ENCODE results near the gene BHMT.

Gene BHMT

GRCh38 chr5:79105868-79106267 is 5.7 kb upstream of the BHMT start:
- H3K36me3 Mint-ChIP-seq, result no peaks in the 10 kb centered on the region
- no peak for ATAC-seq (replicated peaks)
- DNase-seq, result no peak
- H3K9me3 Mint-ChIP-seq, result peaks cover 0 to 5% of the 10 kb centered on the region in 2 donors
- H3K27me3 Mint-ChIP-seq, result peaks cover 45 to 62% of the 10 kb centered on the region in 2 donors
- H3K27ac Mint-ChIP-seq, result no peak overlapping the region
- no peak overlapping the region for H3K4me3 Mint-ChIP-seq
- H3K4me1 Mint-ChIP-seq, result no peaks in the 10 kb centered on the region

DNA sequence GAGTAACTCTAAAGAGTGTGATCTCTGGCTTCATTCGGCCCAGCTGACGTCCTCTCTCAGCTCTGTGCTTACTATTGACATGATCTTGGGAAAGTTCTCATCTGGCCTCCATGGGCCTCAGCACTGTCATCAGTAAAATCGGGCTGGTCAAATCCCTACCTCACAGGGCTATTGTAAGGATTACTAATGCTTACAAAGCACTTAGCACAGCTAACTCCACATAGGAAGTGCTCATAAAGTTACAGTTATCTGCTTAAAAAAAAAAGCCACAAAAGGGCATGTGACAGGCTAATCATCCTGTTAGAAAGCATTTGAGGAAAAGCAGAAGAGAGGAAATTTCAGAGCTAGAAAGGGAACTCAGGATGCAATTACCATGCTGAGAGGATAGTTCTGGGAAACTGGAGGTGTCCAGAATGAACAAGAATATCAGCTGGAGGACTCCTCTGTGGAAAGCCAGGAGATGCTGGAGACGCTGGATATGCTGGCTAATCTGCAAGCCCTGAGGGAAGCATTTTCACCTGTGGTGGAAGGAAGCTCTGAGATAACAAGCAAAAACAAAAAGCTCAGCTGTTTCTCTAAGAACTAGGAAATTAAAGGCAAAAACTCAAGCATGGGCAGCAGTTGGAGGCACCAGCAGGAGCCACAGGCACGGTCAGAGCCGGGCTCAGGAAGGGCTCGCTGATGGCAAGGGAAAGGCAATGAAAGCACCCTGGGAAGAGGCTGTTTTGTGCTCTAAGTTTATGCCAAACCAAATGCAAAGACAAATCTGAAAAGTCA is 4.4 kb upstream of the BHMT start:
- DNase-seq (no peak), ATAC-seq (replicated peaks) (no peak)
- Mint-ChIP-seq H3K27me3 (peaks cover 51 to 62% of the 10 kb centered on the region in 2 donors), H3K4me3 (no peak overlapping the region), H3K4me1 (peaks cover 3 to 6% of the 10 kb centered on the region in 2 donors), H3K9me3 (no peaks in the 10 kb centered on the region), H3K27ac (no peak overlapping the region), H3K36me3 (no peaks in the 10 kb centered on the region)

- peaks cover 4 to 8% of the 10 kb centered on the region in 2 donors for H3K4me1 Mint-ChIP-seq
- no peak overlapping the region for H3K4me3 Mint-ChIP-seq
- no peak for DNase-seq
- H3K27me3 Mint-ChIP-seq, result peaks cover 55 to 66% of the 10 kb centered on the region in 2 donors
- no peaks in the 10 kb centered on the region for H3K36me3 Mint-ChIP-seq
- no peak overlapping the region for H3K27ac Mint-ChIP-seq
- no peaks in the 10 kb centered on the region for H3K9me3 Mint-ChIP-seq
- no peak for ATAC-seq (replicated peaks)
Observed at GRCh38 chr5:79108086-79108485, 3.5 kb upstream of the BHMT start.

DNA sequence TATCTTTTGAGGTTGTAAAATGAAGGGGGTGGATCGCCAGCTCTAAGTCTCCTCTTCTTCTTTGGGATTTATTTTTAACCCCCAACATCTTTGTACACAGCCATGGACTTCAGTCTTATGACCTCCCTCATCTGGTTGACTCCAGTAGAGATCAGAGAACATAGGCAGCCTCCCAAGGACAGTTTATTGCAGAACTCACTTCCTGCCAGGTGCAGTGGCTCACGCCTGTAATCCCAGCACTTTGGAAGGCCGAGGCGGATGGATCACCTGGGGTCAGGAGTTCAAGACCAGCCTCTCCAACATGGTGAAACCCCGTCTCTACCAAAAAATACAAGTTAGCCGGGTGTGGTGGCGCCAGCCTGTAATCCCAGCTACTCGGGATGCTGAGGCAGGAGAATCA is 2.8 kb upstream of the BHMT start:
- H3K27ac Mint-ChIP-seq, result no peak overlapping the region
- no peaks in the 10 kb centered on the region for H3K36me3 Mint-ChIP-seq
- DNase-seq, result no peak
- H3K9me3 Mint-ChIP-seq, result no peaks in the 10 kb centered on the region
- no peak overlapping the region for H3K4me3 Mint-ChIP-seq
- peaks cover 4 to 8% of the 10 kb centered on the region in 2 donors for H3K4me1 Mint-ChIP-seq
- peaks cover 55 to 66% of the 10 kb centered on the region in 2 donors for H3K27me3 Mint-ChIP-seq
- ATAC-seq (replicated peaks), result no peak

GRCh38 chr5:79109527-79110492 is 1.8 kb upstream of the BHMT start:
- Mint-ChIP-seq H3K36me3 (no peaks in the 10 kb centered on the region), H3K27ac (no peak overlapping the region), H3K4me1 (peaks cover 4 to 8% of the 10 kb centered on the region in 2 donors), H3K9me3 (no peaks in the 10 kb centered on the region), H3K4me3 (no peak overlapping the region), H3K27me3 (peaks cover 50 to 66% of the 10 kb centered on the region in 2 donors)
- DNase-seq (no peak), ATAC-seq (replicated peaks) (peak; percentile 58 to 69)

DNA sequence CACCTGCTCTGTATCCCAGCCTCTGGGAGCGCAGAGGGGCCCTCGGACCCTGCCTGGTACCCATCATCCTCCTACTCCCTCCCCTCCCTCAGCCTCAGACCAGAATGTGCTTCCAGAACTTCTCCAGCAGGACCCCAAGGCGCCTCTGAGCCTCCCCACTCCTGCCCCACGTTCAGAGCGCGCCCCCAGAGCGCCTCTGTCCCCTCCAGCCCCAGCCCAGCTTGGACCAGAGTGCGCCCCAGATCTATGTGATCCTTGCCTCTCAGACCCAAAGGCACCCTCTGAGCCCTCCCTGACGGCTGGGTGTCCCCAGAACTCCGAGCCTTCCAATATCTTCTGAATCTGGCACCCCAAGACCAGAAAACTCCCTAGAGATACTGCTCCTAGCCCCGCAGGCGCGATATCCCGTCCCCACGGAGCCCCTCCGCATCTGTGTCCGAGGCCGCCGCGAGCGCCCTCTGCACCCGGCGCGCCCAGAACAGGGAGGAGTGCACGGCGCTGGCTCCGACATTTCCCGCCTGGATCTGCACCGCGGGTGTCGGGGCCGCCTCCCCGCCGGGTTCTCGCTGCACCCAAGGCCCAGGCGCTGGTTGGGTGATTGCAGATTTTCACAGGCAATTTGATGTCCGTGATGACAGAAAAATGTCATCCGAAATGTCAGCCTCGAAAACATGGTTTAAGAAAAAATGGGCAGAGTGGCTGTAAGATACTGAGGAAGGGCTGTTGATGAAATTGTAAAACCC is 522 bp downstream of the BHMT start:
- Mint-ChIP-seq H3K36me3 (no peaks in the 10 kb centered on the region), H3K9me3 (no peaks in the 10 kb centered on the region), H3K27me3 (peaks cover 43 to 53% of the 10 kb centered on the region in 2 donors), H3K4me3 (no peak overlapping the region), H3K4me1 (peaks cover 4 to 8% of the 10 kb centered on the region in 2 donors), H3K27ac (no peak overlapping the region)
- DNase-seq, result no peak
- no peak for ATAC-seq (replicated peaks)

- ATAC-seq (replicated peaks) (no peak), DNase-seq (no peak)
- Mint-ChIP-seq H3K27ac (no peak overlapping the region), H3K4me1 (peaks cover 4 to 8% of the 10 kb centered on the region in 2 donors), H3K27me3 (peaks cover 39 to 47% of the 10 kb centered on the region in 2 donors), H3K9me3 (no peaks in the 10 kb centered on the region), H3K36me3 (no peaks in the 10 kb centered on the region), H3K4me3 (no peak overlapping the region)
Observed at GRCh38 chr5:79112703-79113058, 1.1 kb downstream of the BHMT start.

DNA sequence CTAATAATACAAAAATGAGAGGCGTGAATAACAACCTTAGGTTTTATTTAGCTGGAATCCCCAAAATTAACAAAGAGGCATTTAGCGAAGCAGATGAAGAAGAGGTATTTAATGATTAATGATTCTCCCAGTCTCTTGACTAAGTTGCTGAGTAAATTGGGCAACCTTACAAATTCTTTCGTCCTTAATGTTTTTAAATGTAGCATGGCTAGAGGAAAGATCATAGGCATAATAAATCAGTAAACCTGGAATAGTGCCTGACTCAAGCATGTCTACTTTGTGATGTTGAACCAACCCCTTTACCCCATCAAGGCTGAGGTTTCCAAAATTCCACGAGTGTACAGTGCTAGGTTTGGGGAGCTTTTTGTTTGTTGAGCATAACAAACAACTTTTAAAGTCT is 7.9 kb downstream of the BHMT start:
- H3K4me1 Mint-ChIP-seq, result no peaks in the 10 kb centered on the region
- no peaks in the 10 kb centered on the region for H3K9me3 Mint-ChIP-seq
- no peaks in the 10 kb centered on the region for H3K36me3 Mint-ChIP-seq
- no peak overlapping the region for H3K4me3 Mint-ChIP-seq
- H3K27ac Mint-ChIP-seq, result no peak overlapping the region
- no peak for ATAC-seq (replicated peaks)
- peaks cover 6 to 7% of the 10 kb centered on the region in 2 donors for H3K27me3 Mint-ChIP-seq
- no peak for DNase-seq

- Mint-ChIP-seq H3K36me3 (no peaks in the 10 kb centered on the region), H3K27ac (no peak overlapping the region), H3K9me3 (no peaks in the 10 kb centered on the region), H3K4me3 (no peak overlapping the region), H3K4me1 (no peaks in the 10 kb centered on the region), H3K27me3 (peaks cover 6 to 7% of the 10 kb centered on the region in 2 donors)
- ATAC-seq (replicated peaks) (no peak), DNase-seq (no peak)
Observed at GRCh38 chr5:79120221-79120620, 8.6 kb downstream of the BHMT start.

- Mint-ChIP-seq H3K27me3 (peaks cover 6 to 7% of the 10 kb centered on the region in 2 donors), H3K9me3 (no peaks in the 10 kb centered on the region), H3K4me3 (no peak overlapping the region), H3K27ac (no peak overlapping the region), H3K4me1 (no peaks in the 10 kb centered on the region), H3K36me3 (no peaks in the 10 kb centered on the region)
- ATAC-seq (replicated peaks), result no peak
- DNase-seq, result no peak
Observed at GRCh38 chr5:79122973-79123372, 11.4 kb downstream of the BHMT start.

GRCh38 chr5:79124607-79125006 is 13.0 kb downstream of the BHMT start:
- ATAC-seq (replicated peaks) (no peak), DNase-seq (no peak)
- Mint-ChIP-seq H3K4me3 (no peak overlapping the region), H3K36me3 (no peaks in the 10 kb centered on the region), H3K27ac (no peak overlapping the region), H3K4me1 (no peaks in the 10 kb centered on the region), H3K9me3 (no peaks in the 10 kb centered on the region), H3K27me3 (no peaks in the 10 kb centered on the region)

DNA sequence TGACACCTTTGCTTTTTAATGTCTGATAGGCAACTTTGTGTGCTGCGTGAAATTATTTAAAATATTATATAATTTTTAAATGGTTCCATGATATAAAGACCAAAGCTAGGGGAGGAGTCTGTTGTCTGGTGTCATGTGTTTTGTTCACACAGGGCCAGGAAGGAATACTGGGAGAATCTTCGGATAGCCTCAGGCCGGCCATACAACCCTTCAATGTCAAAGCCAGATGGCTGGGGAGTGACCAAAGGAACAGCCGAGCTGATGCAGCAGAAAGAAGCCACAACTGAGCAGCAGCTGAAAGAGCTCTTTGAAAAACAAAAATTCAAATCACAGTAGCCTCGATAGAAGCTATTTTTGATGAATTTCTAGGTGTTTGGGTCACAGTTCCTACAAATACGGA is 19.2 kb downstream of the BHMT start:
- H3K27ac Mint-ChIP-seq, result no peak overlapping the region
- no peaks in the 10 kb centered on the region for H3K9me3 Mint-ChIP-seq
- peaks cover 2 to 11% of the 10 kb centered on the region in 2 donors for H3K4me1 Mint-ChIP-seq
- no peak overlapping the region for H3K4me3 Mint-ChIP-seq
- ATAC-seq (replicated peaks) (no peak), DNase-seq (no peak)
- H3K27me3 Mint-ChIP-seq, result peaks cover 9 to 12% of the 10 kb centered on the region in 2 donors
- no peaks in the 10 kb centered on the region for H3K36me3 Mint-ChIP-seq

- DNase-seq (no peak), ATAC-seq (replicated peaks) (peak; percentile 50 to 52)
- Mint-ChIP-seq H3K36me3 (no peaks in the 10 kb centered on the region), H3K27ac (no peak overlapping the region), H3K27me3 (peaks cover 9 to 12% of the 10 kb centered on the region in 2 donors), H3K4me1 (peaks cover 2 to 11% of the 10 kb centered on the region in 2 donors), H3K9me3 (no peaks in the 10 kb centered on the region), H3K4me3 (no peak overlapping the region)
Observed at GRCh38 chr5:79133121-79133656, 21.6 kb downstream of the BHMT start.

Data from stimulated activated naive B cell treated with anti-CD40 and anti-IgM and Interleukin-4, amounts not matched to agents 10 μg/mL and 1 μg/mL and 100 μg/mL, for 72 hours (primary cell).